CD4-positive, alpha-beta T cell treated with Interferon alpha-2 for 1 hour (primary cell): ENCODE measurements around the gene SP100.
"Not testable (repeated sequence)": the region's sequence is repeated elsewhere in the genome, so short reads cannot be mapped to it uniquely, and the experiment has no call there.

ENCODE experiments used
- DNase-seq, 2 donors: peaks; one replicate each; pipeline ENCODE4 v3.0.0-alpha.2; 2020 to 2022

SP100 gene

DNA sequence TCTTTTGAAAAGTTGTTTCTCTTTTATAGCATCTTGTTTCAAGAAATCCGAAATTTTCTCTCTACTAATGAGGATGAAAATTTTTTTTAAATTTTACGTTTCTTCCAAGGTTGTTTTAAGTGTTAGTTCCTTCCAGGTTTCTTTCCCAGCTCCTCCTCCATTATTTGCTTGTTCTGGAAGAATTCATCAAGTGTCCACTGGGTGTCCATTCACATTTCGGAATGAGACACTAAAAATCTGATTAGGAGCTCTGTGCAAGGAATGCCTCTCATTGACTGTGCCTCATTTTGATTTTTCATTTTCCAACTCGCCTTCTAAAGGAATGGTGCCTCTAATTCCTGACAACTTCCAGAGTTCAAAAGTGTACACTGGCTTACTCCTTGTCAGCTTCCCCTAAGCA is 6.1 kb downstream of the SP100 start:
- DNase-seq = no peak

DNA sequence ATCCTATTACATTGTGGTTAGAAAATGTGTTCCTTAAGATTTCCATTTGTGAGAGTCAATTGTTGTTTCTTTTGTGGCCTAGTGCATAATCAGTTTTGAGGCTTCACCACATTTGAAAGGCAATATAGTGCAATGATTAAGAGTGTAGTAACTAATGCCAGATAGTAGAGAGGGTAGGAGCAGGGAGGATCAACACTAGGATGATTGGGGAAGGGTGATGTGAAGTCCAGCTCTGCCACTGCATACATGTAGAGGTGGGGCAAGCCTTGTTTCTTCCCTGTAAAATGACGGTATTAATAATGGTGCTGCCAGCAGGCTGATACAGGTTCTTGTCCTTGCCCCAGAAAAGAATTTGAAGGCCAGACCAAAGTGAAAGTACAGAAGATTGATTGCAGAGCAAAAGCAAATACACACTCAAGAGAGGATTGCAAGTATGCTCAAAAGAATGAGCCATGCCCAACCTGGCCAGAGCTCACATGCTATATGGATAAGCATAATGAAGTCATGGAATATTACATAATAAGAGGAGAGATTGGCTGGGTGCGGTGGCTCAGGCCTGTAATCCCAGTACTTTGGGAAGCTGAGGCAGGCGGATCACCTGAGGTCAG is 8.0 kb downstream of the SP100 start:
- DNase-seq = no peak

DNA sequence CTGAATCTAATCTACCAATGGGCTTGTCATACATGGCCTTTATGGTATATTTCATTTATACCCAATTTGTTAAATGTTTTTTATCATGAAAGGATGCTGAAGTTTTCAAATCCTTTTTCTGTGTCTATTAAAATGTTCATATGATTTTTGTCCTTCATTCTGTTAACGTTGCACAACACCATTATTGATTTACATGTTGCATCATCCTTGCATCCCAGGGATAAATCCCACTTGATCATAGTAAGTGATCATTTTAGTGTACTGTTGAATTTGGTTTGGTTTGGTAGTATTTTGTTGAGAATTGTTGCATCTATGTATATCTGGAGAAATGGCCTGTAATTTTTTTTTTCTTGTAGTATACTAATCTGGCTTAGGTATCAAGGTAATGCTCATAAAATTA is 9.4 kb downstream of the SP100 start:
- no peak for DNase-seq

DNA sequence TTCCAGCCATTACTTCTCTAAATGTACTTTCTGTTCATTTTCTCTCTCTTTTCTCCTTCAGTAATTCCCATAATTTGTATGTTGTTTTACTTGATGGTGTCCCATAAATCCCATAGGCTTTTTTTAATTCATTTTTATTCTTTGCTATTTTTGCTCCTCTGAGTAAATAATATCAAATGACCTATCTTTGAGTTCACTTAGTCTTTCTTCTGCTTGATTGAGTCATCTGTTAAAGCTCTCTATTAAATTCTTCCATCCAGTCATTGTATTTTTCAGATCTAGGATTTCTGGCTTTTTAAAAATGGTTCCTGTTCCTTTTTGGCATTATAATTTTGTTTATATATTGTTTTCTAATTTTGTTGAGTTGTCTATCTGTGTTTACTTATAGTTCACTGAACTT is 13.5 kb downstream of the SP100 start:
- DNase-seq = no peak

DNA sequence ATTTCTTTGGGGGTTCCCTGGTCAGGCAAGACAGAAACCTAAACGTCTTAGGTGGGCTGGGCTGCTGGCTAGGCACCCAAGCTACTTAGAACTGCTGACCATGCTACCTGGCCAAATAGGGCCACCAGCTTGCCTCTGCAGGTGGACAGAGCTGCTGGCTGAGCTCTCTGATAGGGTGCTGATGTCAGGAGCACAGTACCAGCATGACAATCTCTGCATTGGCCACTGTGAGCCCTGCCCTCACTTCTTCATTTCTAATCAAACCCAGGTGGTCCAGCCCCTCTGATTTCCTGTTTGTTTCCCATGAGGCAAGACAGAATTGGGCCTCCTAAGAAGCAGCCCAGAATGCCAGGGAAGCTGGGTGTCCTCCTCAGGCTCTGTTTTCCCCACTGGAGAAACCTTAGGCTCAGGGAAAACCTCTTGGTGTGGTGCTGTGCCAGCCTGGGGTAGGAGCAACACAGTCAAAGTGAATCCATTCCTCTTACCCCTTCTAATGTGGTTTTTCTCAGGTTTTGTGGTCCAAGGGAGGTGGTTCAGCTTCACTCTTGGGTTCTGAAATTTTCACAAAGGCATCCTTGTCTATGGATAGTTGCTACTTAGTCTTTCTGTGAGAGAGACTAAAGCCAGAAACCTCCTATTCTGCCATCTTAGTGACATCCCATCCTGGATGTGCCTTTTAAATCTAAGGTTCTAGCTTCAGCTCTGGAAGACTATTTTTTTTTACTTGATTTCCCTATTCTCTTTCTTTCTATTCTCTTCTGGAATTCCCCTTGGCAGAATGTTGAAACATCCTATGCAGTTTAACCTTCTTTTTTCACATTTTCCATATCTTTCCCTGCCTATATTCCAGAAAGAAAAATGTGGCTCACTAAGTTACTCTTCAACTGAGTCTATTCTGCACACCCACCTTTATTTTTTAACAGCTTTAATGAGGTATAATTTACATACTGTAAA is 15.2 kb downstream of the SP100 start:
- DNase-seq = peak in 1 of 2 donors; percentile 37

DNA sequence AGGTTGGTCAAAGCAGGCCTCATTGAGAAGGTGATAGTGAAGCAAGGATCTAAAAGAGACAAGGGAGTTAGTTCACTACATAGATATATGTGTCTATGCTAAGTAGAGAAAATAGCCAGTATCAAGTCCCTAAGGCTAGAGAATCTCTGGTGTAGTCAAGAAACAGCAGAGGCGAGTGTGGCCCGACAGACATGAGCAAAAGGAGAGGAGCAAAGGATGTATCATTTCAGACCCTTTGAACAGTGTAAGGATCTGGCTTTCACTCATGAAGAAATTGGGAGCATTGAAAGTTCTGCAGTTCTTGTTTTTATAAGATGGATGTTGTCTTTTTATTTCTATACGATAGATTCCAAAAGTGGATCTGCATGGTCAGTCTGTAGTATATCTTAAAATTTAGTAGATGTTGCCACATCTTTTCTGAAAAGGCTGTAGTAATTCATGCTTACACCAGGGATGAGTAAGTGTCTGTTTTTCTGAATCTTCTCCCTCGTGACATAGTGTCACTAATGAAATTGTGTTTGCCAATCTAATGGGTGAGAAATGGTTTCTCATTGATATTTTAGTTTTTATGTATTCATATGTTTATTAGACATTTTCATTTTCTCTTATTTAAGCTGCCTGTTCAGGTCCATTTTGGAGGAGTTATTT is 18.8 kb downstream of the SP100 start:
- DNase-seq = no peak

DNA sequence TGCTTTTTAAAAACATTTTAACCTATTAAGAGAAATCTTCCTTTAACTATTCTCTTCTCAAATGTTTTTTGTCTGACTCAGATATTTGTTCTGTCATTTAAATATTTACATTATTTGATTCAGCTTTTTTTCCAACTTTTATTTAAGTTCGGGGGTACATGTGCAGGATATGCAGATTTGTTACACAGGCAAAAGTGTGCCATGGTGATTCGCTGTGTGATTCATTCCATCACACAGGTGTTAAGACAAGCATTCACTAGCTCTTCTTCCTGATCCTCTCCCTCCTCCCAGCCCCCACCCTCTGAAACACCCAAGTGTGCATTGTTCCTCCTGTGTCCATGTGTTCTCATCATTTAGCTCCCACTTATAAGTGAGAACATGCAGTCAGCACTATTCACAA is 19.4 kb downstream of the SP100 start:
- DNase-seq = no peak

DNA sequence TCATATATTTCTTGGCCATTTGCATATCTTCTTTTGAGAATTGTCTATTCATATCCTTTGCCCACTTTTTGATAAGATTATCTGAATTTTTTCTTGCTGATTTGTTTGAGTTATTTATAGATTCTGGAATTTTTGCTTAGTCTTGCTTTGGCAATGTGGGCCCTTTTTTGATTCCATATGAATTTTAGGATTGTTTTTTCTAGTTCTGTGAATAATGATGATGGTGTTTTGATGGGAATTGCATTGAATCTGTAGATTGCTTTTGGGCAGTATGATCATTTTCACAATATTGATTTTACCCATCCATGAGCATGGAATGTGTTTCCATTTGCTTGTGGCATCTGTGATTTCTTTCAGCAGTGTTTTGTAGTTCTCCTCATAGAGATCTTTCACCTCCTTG is 23.1 kb downstream of the SP100 start:
- not testable (repeated sequence) for DNase-seq

DNA sequence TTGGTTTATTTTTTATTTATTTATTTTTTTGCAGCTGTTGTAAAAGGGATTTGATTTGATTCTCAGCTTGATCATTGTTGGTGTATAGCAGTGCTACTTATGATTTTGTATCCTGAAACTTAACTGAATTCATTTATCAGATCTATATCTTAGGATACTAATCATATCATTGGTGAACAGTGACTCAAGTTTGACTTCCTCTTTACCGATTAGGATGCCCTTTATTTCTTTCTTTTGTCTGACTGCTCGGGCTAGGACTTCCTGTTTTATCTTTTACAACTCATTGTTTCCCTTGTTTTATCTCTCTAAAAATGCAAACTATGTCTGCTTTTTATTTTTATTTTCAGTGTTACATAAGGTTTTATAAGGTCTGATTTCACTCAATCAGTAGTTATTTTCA is 23.6 kb downstream of the SP100 start:
- DNase-seq = peak in 1 of 2 donors; percentile 44

DNA sequence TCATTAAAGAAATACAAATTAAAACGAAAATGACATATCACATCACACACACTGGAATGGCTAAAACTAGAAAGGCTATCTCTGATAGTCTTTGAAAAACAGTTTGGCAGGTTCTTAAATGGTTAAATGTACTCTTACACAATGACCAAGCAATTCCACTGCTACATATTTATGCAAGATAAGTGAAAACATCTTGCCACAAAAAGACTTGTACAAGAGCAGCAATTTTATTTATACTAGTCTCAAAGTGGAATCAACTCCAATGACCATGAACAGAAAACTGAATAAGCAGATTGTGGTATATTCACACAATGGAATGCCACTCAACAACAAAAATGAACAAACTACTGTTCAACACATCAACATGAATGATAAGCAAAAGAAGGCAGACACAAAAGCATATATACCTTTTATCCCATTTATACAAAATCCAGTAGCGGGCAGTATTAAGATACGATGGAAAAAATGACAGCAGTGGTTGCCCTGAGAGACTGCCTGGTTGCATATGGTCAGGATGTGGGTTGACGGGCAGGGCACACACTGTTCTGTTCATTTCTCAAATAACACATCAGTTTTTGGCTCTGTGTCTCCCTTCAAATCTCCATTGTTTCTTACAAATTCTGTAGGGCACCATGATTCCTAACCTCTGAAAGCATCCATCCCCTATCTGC is 25.4 kb downstream of the SP100 start:
- DNase-seq = peak; percentile 38 to 71

DNA sequence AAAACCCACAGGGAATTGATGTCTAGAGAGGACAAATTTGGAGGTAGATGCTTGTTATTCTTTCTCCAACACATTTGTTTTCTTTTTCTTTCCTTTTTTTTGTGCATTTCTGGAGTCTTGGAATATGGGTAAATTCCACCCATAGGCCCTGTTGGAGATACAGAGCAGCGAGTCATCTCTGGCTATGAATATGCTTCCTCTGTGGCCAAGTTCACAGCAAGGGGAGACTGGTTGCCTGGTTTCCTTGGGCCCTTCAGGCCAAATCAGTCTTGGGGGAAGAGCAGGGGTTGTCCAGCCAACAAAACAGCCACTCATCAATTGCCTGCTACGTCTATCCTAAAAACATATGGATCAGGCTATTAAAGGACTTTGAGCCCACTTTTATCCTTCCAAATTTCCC is 27.5 kb downstream of the SP100 start:
- DNase-seq = no peak

DNA sequence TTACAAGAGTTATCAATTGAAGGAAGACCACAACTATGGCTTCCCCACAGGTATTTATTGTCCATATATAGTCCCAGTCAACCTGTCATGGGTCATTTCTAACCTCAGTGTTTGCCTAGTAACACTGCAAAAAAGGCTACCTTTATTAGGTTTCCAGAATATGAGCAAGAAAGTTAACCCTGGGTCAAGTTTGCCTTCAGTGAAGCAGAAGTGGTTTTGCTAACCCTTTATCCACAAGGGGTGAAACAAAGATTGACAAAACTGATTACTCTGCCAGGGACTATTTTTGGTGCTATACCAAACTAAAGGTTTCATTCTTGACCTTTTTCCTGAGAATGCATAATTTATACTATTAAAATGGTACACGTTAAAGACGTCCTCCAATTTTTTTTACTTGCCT is 28.8 kb downstream of the SP100 start:
- DNase-seq = no peak

DNA sequence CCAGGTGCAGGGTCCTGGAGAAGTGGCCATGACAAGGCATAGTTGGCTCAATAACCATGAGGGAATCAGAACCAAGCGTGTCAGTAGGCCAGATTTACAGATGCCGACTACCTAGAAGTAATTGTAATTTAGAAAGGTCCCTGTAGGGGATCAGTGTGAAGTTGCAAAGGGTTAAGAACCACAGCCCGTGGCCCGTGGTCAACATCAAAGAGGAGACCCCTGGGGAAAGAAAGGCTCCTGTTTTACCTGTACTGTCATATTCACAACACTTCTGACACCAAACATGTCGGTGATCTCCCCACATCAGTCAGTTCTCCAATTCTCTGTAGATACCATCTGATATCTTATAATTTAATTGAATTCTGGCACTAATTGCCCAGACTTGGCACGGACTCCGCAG is 31.0 kb downstream of the SP100 start:
- DNase-seq = no peak

DNA sequence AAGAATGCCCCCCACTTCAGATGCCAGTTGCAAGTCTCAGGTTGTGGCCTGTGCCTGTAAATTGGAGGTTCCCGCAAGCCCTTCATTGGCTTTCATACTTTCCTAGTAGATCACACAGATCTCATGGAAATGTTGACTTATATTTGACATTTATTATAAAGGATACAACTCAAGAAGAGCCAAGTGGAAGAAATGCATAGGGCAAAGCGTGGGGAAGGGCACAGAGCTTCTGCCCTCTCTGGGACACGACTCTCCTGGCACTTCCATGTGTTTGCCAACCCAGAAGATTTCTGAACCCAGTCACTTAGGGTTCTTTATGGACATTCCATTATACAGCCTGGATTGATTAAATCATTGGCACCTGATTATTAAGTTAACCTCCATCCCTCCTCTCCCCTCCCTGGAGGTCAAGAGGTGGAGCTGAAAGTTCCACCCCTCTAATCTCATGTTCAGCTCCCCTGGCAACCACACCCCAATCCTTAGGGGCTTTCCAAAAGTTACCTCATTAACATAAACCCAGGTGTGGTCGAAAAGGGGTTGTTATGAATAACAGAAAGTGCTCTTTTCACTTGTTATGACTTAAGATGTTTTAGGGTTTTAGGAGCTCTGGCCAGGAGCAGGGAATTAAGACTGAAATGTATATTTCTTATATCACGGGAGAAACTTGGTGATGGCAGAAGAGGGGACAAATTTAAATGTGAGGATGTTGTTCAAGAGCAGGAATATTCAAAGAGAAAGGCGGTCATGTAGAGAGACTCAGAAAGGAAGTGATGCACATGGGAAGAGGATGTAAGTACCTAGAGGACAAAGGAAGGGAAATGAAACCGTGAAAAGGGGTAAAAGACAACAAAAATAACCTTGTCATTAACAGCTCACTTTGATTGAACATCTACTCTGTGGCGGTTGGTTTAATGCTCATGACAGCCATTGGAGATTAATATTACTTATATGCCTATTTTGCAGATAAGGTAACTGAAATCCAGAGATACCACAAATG is 31.8 kb downstream of the SP100 start:
- DNase-seq = peak; percentile 66 to 67

DNA sequence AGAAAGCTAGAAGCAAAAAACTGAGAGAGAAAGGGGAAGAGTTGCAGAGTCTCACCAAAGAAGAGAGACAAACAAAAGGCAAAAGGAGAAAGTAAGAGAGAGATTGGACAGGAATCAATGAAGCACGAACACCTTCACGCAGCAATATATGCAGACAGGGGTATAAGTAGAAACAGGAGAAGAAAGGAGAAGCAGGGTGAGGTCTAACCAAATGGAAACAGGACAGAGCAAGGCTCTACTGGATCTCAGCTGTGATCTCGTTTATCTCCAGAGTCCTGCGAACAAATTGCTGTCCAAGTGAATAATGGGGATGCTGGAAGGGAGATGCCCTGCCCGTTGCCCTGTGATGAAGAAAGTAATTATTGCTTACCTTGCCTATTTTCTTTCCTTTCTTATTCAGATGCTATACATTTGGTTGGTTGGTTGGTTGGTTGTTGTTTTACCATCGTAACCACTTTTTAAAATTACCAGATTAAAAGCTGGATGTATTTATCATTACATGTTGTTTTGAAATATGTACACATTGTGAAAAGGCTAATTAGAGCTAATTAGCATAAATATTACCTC is 34.0 kb downstream of the SP100 start:
- no peak for DNase-seq

DNA sequence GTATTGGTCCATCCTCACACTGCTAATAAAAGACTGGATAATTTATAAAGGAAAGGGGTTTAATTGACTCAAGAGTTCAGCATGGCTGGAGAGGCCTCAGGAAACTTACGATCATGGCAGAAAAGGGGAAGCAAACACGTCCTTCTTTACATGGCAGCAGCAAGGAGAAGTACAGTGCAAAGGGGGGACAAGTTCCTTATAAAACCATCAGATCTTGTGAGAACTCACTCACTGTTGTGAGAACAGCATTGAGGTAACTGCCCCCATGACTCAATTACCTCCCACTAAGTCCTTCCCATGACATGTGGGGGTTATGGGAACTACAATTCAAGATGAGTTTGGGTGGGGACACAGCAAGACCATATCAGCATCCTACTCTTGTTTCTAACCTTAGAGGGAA is 37.0 kb downstream of the SP100 start:
- DNase-seq = no peak

DNA sequence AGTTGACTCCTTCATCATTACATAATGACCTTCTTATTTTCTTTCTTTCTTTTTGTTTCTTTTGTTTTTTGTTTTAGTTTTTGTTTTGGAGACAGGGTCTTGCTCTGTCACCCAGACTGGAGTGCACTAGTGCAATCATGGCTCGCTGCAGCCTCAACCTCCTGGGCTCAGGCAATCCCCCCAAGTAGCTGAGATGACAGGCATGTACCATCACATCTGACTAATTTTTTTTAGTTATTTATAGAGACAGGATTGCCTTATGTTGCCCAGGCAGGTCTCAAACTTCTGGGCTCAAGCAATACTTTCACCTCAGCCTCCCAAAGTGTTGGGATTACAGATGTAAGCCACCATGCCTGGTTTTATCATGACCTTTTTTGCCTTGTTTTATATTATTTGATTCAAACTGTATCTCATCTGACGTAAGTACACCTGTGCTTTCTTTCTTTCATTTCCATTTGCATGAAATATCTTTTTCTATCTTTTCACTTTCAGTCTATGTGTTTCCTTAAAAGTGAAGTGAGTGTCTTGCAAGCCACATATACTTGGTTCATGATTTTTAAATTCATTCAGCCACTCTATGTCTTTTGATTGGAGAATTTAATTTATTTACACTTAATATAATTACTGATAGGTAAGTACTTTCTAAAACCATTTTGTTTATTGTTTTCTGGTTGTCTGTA is 39.1 kb downstream of the SP100 start:
- DNase-seq = no peak

DNA sequence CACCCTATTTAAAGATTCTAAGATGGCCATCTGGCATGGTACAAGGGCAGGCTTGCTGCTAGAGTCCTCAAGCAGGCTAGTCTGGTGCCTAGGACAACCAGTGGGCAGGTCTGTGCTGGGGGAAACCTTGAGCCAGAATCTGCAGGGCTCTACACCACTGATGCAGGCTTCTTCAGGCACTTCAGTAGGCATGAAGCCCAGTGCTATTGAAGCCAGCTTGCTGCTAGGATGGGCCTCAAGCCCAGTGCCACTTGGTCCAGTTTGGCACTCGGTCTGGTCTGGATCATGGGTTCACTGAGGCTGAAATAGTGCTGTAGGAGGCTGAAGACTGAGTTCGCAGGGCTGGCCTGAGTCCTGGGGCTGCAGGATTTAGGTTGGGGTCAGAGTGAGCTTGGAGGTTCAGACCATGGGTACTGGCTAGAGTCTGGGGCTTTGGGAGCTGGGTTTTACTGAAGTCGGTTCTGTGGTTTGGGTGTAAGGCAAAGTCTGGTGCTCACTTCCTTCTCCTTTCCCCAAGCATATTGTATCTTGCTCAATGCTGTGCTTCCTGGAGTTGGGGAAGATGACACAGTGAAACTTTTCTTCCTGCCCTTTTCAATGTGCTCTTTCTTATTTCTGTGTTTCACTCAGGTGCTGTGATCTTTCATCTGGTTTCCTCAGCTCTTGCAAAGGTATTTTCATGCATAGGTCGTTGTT is 41.2 kb downstream of the SP100 start:
- DNase-seq = peak in 1 of 2 donors; percentile 36

DNA sequence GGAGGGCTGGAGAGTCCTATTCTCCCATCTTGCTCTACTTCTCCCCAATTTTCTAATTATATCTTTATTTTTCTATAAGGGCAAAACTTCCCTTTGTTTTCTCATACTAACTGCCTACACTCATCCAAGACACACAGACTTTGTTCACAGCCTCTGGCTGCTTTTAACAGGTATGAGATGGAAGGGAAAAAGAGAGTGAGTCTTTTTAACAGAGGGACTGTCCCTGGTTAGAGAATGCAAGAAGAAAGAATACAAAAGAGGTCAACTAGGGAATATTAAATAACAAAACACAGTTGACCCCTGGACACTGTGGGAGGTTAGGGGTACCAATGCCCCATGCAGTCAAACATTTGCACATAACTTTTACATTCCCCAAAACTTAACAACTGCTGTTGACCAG is 41.8 kb downstream of the SP100 start:
- DNase-seq = no peak

DNA sequence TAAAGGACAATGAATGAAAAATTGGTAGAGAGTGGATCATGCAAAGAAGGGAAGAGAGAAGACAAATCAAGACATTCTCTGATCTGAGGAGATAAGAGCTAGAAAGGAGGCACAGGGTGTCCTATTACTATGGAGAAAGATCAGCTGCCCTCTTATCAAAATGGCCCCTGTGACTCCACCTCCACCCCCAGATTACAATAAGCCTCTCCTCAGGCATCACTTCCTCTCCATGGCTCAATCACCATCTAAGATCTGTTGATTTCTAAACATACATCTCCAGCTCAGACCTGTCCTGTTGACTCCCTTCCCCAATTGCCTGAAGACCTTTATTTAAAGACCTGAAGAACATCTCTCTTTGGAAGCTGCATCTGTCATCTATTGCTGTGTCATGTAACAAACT is 43.2 kb downstream of the SP100 start:
- DNase-seq = no peak
